HG03175 (cell line): ENCODE measurements around the gene ALOX15.
"Not testable (repeated sequence)": the region's sequence is repeated elsewhere in the genome, so short reads cannot be mapped to it uniquely, and the experiment has no call there.

Experiments
- ATAC-seq: cut with Tn5 transposase; IDR thresholded peaks from one replicate; pipeline ENCODE4 v1.9.1; 2021; ENCODE audit warnings: mild to moderate bottlenecking, moderate library complexity; ENCODE audit not compliant: unreplicated experiment

Gene ALOX15

GRCh38 chr17:4657678-4658077 is 16.2 kb upstream of the ALOX15 start:
- ATAC-seq: no peak

GRCh38 chr17:4655933-4656332 is 14.5 kb upstream of the ALOX15 start:
- ATAC-seq: not testable (repeated sequence)

GRCh38 chr17:4652997-4653396 is 11.5 kb upstream of the ALOX15 start:
- ATAC-seq: no peak

- ATAC-seq: no peak
Measured at GRCh38 chr17:4648741-4649140, 7.3 kb upstream of the ALOX15 start.

- no peak for ATAC-seq
Measured at GRCh38 chr17:4645642-4646041, 4.2 kb upstream of the ALOX15 start.

GRCh38 chr17:4643676-4644075 is 2.2 kb upstream of the ALOX15 start:
- no peak for ATAC-seq

- ATAC-seq: no peak
Measured at GRCh38 chr17:4642286-4642685, 808 bp upstream of the ALOX15 start.

- not testable (repeated sequence) for ATAC-seq
Measured at GRCh38 chr17:4640569-4641188, 799 bp downstream of the ALOX15 start.

GRCh38 chr17:4639301-4640059 is 2.0 kb downstream of the ALOX15 start:
- ATAC-seq: not testable (repeated sequence)

GRCh38 chr17:4638766-4639165 is 2.7 kb downstream of the ALOX15 start:
- ATAC-seq: not testable (repeated sequence)

- ATAC-seq: no peak
Measured at GRCh38 chr17:4636474-4637100, 4.9 kb downstream of the ALOX15 start.

GRCh38 chr17:4635823-4636375 is 5.6 kb downstream of the ALOX15 start:
- ATAC-seq: peak; percentile 48

GRCh38 chr17:4634976-4635375 is 6.5 kb downstream of the ALOX15 start:
- no peak for ATAC-seq

- ATAC-seq: no peak
Measured at GRCh38 chr17:4633643-4634042, 7.8 kb downstream of the ALOX15 start.

- ATAC-seq: no peak
Measured at GRCh38 chr17:4632581-4632920, 8.9 kb downstream of the ALOX15 start.

GRCh38 chr17:4631836-4632580 is 9.5 kb downstream of the ALOX15 start:
- no peak for ATAC-seq

- ATAC-seq: no peak
Measured at GRCh38 chr17:4631431-4631830, 10.0 kb downstream of the ALOX15 start.

GRCh38 chr17:4626734-4627256 is 14.7 kb downstream of the ALOX15 start:
- no peak for ATAC-seq

GRCh38 chr17:4625181-4625617 is 16.3 kb downstream of the ALOX15 start:
- ATAC-seq: no peak

- ATAC-seq: not testable (repeated sequence)
Measured at GRCh38 chr17:4624451-4624911, 17.0 kb downstream of the ALOX15 start.

GRCh38 chr17:4623249-4623648 is 18.2 kb downstream of the ALOX15 start:
- ATAC-seq: no peak
